Astrocyte (in vitro differentiated cells and primary cell): ENCODE data around the gene SCAPER. TPM values are rescaled to one million over a fixed set of nuclear protein-coding genes. Genes with fewer than 3 reads are reported as not detected.

Experiments used
- DNase-seq: peaks from one replicate; pipeline ENCODE4 v3.0.0-alpha.2; 2010; ENCODE audit warnings: low read depth
- FAIRE-seq: peaks from 2 replicates; lab custom pipeline; 2011; peaks lifted over from hg19 to GRCh38; lab: Jason Lieb, UNC
- H2AFZ ChIP-seq: 2 replicates; pipeline ENCODE4 v1.6.0; 2012; ENCODE audit warnings: low read depth, low read length, inconsistent platforms
- H3K27ac ChIP-seq: 2 replicates; pipeline ENCODE4 v1.5.1; 2011; ENCODE audit warnings: low read depth, low read length, inconsistent platforms
- H3K27me3 ChIP-seq: 2 replicates; pipeline ENCODE4 v1.6.0; 2011; ENCODE audit warnings: low read length, inconsistent platforms; ENCODE audit not compliant: insufficient read depth
- H3K36me3 ChIP-seq: 2 replicates; pipeline ENCODE4 v1.5.1; 2011; ENCODE audit warnings: low read length, inconsistent platforms; ENCODE audit not compliant: insufficient read depth
- H3K4me1 ChIP-seq: 2 replicates; pipeline ENCODE4 v1.5.1; 2011; ENCODE audit warnings: low read length, inconsistent platforms; ENCODE audit not compliant: insufficient read depth
- H3K4me2 ChIP-seq: 2 replicates; pipeline ENCODE4 v1.6.0; 2012; ENCODE audit warnings: low read length, inconsistent platforms
- H3K4me3 ChIP-seq: 2 replicates; pipeline ENCODE4 v1.5.1; 2011; ENCODE audit warnings: low read depth, mild to moderate bottlenecking, low read length, inconsistent platforms; ENCODE audit not compliant: insufficient read depth
- H3K79me2 ChIP-seq: 2 replicates; pipeline ENCODE4 v1.6.0; 2012; ENCODE audit warnings: mild to moderate bottlenecking, low read length, inconsistent platforms; ENCODE audit not compliant: insufficient read depth
- H3K9ac ChIP-seq: 2 replicates; pipeline ENCODE4 v1.6.0; 2012; ENCODE audit warnings: mild to moderate bottlenecking, low read length, inconsistent platforms
- H3K9me3 ChIP-seq: 2 replicates; pipeline ENCODE4 v1.5.1; 2012; ENCODE audit warnings: low read depth, mild to moderate bottlenecking, low read length, inconsistent platforms; ENCODE audit not compliant: insufficient read depth
- H4K20me1 ChIP-seq: 2 replicates; pipeline ENCODE4 v1.6.0; 2012; ENCODE audit warnings: low read length, inconsistent platforms; ENCODE audit not compliant: insufficient read depth
- H3K27ac Mint-ChIP-seq: one replicate; pipeline ENCODE4 v1.8.0; 2021; ENCODE audit warnings: mild to moderate bottlenecking, mixed read lengths; ENCODE audit not compliant: unreplicated experiment
- H3K27me3 Mint-ChIP-seq: one replicate; pipeline ENCODE4 v1.8.0; 2021; ENCODE audit warnings: low read depth, mixed read lengths; ENCODE audit not compliant: unreplicated experiment
- H3K36me3 Mint-ChIP-seq: one replicate; pipeline ENCODE4 v1.8.0; 2021; ENCODE audit warnings: low read depth, mixed read lengths; ENCODE audit not compliant: unreplicated experiment
- H3K4me1 Mint-ChIP-seq: one replicate; pipeline ENCODE4 v1.8.0; 2021; ENCODE audit warnings: low read depth, mixed read lengths; ENCODE audit not compliant: unreplicated experiment
- H3K4me3 Mint-ChIP-seq: one replicate; pipeline ENCODE4 v1.8.0; 2021; ENCODE audit warnings: mild to moderate bottlenecking, moderate library complexity, mixed read lengths; ENCODE audit not compliant: unreplicated experiment
- H3K9me3 Mint-ChIP-seq: one replicate; pipeline ENCODE4 v1.8.0; 2021; ENCODE audit warnings: mild to moderate bottlenecking, mixed read lengths; ENCODE audit not compliant: unreplicated experiment
- EZH2 ChIP-seq: IDR thresholded peaks from 2 replicates; pipeline ENCODE4 v1.6.1; 2012; ENCODE audit warnings: mild to moderate bottlenecking, low read length, inconsistent platforms; ENCODE audit not compliant: insufficient read depth
- total RNA-seq: library from RNA; stranded (reverse); gene quantifications from 2 replicates; pipeline ENCODE4 v1.2.1, GENCODE V29; 2021
- TF ChIP-seq, protein P1 (sequence below): IDR thresholded peaks from 2 replicates; pipeline ENCODE4 v1.5.1; 2011; ENCODE audit warnings: low read depth, mild to moderate bottlenecking, inconsistent platforms, low read length, moderate library complexity; ENCODE audit not compliant: insufficient read depth

The SCAPER gene
- total RNA-seq, 1 donor from 2014 or later: 8.6 TPM

DNA sequence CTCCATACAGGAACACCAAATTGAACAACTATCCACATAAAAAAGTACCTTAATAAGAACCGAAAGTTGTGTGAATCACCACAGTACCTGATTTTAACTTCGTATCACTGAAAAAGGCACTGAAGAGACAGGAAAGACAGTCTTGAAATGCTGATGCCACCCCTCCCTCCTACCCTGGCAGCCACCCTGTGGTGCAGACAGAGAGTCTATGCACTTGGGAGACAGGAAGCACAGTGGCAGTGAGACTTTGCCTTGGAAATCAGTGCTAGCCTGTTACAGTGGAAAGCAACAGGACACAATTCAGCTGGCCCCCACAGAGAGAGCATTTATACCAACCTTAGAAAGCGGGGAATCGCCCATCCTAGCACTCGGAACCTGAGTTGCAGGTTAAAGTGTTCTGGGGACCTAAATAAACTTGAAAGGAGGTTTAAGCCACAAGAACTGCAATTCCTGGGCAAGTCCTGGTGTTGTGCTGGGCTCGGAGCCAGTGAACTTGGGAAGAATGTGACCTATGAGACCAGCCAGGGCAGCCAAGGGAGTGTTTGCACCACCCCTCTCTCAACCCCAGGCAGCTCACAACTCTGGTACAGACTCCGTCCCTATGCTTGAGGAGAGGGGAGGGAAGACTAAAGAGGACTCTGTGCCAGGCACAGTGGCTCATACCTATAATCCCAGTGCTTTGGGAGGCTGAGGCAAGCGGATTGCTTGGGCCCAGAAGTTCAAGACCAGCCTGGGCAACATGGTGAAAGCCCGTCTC is 328.4 kb downstream of the SCAPER start:
- no peak overlapping the region for H3K4me3 Mint-ChIP-seq
- TF ChIP-seq, protein P1, sequence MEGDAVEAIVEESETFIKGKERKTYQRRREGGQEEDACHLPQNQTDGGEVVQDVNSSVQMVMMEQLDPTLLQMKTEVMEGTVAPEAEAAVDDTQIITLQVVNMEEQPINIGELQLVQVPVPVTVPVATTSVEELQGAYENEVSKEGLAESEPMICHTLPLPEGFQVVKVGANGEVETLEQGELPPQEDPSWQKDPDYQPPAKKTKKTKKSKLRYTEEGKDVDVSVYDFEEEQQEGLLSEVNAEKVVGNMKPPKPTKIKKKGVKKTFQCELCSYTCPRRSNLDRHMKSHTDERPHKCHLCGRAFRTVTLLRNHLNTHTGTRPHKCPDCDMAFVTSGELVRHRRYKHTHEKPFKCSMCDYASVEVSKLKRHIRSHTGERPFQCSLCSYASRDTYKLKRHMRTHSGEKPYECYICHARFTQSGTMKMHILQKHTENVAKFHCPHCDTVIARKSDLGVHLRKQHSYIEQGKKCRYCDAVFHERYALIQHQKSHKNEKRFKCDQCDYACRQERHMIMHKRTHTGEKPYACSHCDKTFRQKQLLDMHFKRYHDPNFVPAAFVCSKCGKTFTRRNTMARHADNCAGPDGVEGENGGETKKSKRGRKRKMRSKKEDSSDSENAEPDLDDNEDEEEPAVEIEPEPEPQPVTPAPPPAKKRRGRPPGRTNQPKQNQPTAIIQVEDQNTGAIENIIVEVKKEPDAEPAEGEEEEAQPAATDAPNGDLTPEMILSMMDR: no peak
- TF ChIP-seq EZH2: no peak
- H3K9me3 Mint-ChIP-seq: peaks cover 9% of the 10 kb centered on the region
- no peaks in the 10 kb centered on the region for H3K79me2 ChIP-seq
- H3K9me3 ChIP-seq: no peaks in the 10 kb centered on the region
- DNase-seq (peak; percentile 70), FAIRE-seq (no peak)
- H3K4me2 ChIP-seq: peak overlapping the region; percentile 14
- peaks cover 4% of the 10 kb centered on the region for H3K4me1 Mint-ChIP-seq
- peaks cover 6% of the 10 kb centered on the region for H3K36me3 Mint-ChIP-seq
- no peak overlapping the region for H3K9ac ChIP-seq
- no peak overlapping the region for H3K27ac Mint-ChIP-seq
- H3K27ac ChIP-seq: no peak overlapping the region
- H3K4me1 ChIP-seq: no peaks in the 10 kb centered on the region
- H3K4me3 ChIP-seq: no peak overlapping the region
- no peaks in the 10 kb centered on the region for H3K27me3 ChIP-seq
- no peaks in the 10 kb centered on the region for H3K27me3 Mint-ChIP-seq
- H3K36me3 ChIP-seq: no peaks in the 10 kb centered on the region
- no peaks in the 10 kb centered on the region for H4K20me1 ChIP-seq
- no peak overlapping the region for H2AFZ ChIP-seq

DNA sequence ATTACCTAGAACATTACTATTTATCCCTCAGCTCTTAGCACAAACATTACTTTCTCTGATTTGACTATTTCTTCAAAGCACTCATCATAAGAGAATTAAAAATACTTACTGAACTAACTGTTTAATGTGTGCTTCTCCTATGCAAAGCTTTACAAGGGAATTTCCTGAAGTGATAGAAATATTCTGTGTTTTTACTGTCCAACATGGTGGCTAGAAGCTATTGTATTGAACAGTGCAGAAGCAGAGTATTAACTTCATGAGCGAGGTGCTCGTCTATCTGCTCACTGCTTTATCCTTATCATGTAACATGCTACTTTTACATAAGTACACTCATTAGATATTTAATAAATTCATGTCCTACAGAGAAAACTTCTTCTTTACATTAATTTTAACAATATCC is 329.5 kb downstream of the SCAPER start:
- Mint-ChIP-seq H3K4me1 (peaks cover 4% of the 10 kb centered on the region), H3K36me3 (peaks cover 4% of the 10 kb centered on the region), H3K27ac (no peak overlapping the region), H3K27me3 (no peaks in the 10 kb centered on the region), H3K4me3 (no peak overlapping the region), H3K9me3 (peaks cover 2% of the 10 kb centered on the region)
- Histone ChIP-seq H3K27me3 (no peaks in the 10 kb centered on the region), H3K4me1 (no peaks in the 10 kb centered on the region), H3K9me3 (no peaks in the 10 kb centered on the region), H4K20me1 (no peaks in the 10 kb centered on the region), H3K9ac (no peak overlapping the region), H3K4me3 (no peak overlapping the region), H2AFZ (no peak overlapping the region), H3K79me2 (no peaks in the 10 kb centered on the region), H3K27ac (no peak overlapping the region), H3K36me3 (no peaks in the 10 kb centered on the region), H3K4me2 (no peak overlapping the region)
- DNase-seq (no peak), FAIRE-seq (no peak)
- no peak for TF ChIP-seq EZH2
- TF ChIP-seq, protein P1: no peak

DNA sequence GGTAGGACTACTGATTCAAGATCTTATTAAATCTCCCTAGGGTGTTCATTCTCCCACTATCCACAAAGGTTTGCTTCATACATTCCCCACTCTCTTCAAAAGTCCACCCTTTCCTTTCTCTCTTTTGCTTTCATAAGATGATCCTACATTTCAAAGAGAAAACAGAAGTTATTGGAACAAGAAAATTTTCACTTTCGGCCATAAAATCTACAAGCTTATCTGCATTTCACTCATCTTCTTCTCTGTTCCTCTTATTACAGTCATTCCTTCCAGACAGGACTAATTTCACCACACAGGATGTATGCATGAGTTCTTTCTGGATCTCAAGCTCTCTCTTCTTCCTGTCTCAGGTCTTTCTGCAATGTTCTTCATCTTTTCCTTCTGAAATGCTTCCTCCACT is 329.9 kb downstream of the SCAPER start:
- TF ChIP-seq EZH2: no peak
- TF ChIP-seq, protein P1: no peak
- no peak overlapping the region for H3K4me3 Mint-ChIP-seq
- no peaks in the 10 kb centered on the region for H3K9me3 Mint-ChIP-seq
- peaks cover 4% of the 10 kb centered on the region for H3K4me1 Mint-ChIP-seq
- no peaks in the 10 kb centered on the region for H3K9me3 ChIP-seq
- no peak overlapping the region for H3K4me3 ChIP-seq
- H3K79me2 ChIP-seq: no peaks in the 10 kb centered on the region
- H3K36me3 Mint-ChIP-seq: peaks cover 4% of the 10 kb centered on the region
- no peaks in the 10 kb centered on the region for H4K20me1 ChIP-seq
- H3K4me2 ChIP-seq: no peak overlapping the region
- H3K9ac ChIP-seq: no peak overlapping the region
- no peak for FAIRE-seq
- H3K27me3 ChIP-seq: no peaks in the 10 kb centered on the region
- peak; percentile 39 for DNase-seq
- no peaks in the 10 kb centered on the region for H3K4me1 ChIP-seq
- H3K27ac Mint-ChIP-seq: no peak overlapping the region
- H3K36me3 ChIP-seq: no peaks in the 10 kb centered on the region
- no peak overlapping the region for H3K27ac ChIP-seq
- no peaks in the 10 kb centered on the region for H3K27me3 Mint-ChIP-seq
- H2AFZ ChIP-seq: no peak overlapping the region
